ENCODE measurements around the gene TMX4.

The TMX4 gene

GRCh38 chr20:8019998-8020247 is 362 bp upstream of the TMX4 start:
- no peak for DNase-seq (ENCODE audit: low read depth in 1 of 2, low spot score in 1 of 2)

GRCh38 chr20:8018958-8019245 is 659 bp downstream of the TMX4 start:
- peak in 1 of 2 donors; percentile 41 for DNase-seq (ENCODE audit: low read depth in 1 of 2, low spot score in 1 of 2)

- no peak for DNase-seq (ENCODE audit: low read depth in 1 of 2, low spot score in 1 of 2)
These were observed 6.8 kb downstream of the TMX4 start for GRCh38 chr20:8012724-8013123.

- DNase-seq (ENCODE audit: low read depth in 1 of 2, low spot score in 1 of 2) = no peak
These were observed 10.8 kb downstream of the TMX4 start for GRCh38 chr20:8008733-8009132.

GRCh38 chr20:8007490-8007889 is 12.1 kb downstream of the TMX4 start:
- DNase-seq (ENCODE audit: low read depth in 1 of 2, low spot score in 1 of 2) = no peak

- DNase-seq (ENCODE audit: low read depth in 1 of 2, low spot score in 1 of 2) = no peak
These were observed 13.8 kb downstream of the TMX4 start for GRCh38 chr20:8005575-8006366.

- no peak for DNase-seq (ENCODE audit: low read depth in 1 of 2, low spot score in 1 of 2)
These were observed 14.5 kb downstream of the TMX4 start for GRCh38 chr20:8005033-8005432.

GRCh38 chr20:8002056-8002455 is 17.5 kb downstream of the TMX4 start:
- DNase-seq (ENCODE audit: low read depth in 1 of 2, low spot score in 1 of 2) = no peak

GRCh38 chr20:8000796-8001195 is 18.8 kb downstream of the TMX4 start:
- DNase-seq (ENCODE audit: low read depth in 1 of 2, low spot score in 1 of 2) = no peak

- DNase-seq (ENCODE audit: low read depth in 1 of 2, low spot score in 1 of 2) = no peak
These were observed 22.7 kb downstream of the TMX4 start for GRCh38 chr20:7996898-7997297.

- no peak for DNase-seq (ENCODE audit: low read depth in 1 of 2, low spot score in 1 of 2)
These were observed 24.8 kb downstream of the TMX4 start for GRCh38 chr20:7994809-7995208.

GRCh38 chr20:7993703-7994102 is 25.9 kb downstream of the TMX4 start:
- DNase-seq (ENCODE audit: low read depth in 1 of 2, low spot score in 1 of 2) = no peak

- no peak for DNase-seq (ENCODE audit: low read depth in 1 of 2, low spot score in 1 of 2)
These were observed 26.3 kb downstream of the TMX4 start for GRCh38 chr20:7993238-7993637.

GRCh38 chr20:7990385-7990784 is 29.2 kb downstream of the TMX4 start:
- no peak for DNase-seq (ENCODE audit: low read depth in 1 of 2, low spot score in 1 of 2)

- DNase-seq (ENCODE audit: low read depth in 1 of 2, low spot score in 1 of 2) = no peak
These were observed 30.2 kb downstream of the TMX4 start for GRCh38 chr20:7989379-7989778.

GRCh38 chr20:7985916-7986315 is 33.6 kb downstream of the TMX4 start:
- no peak for DNase-seq (ENCODE audit: low read depth in 1 of 2, low spot score in 1 of 2)

GRCh38 chr20:7984192-7984591 is 35.4 kb downstream of the TMX4 start:
- no peak for DNase-seq (ENCODE audit: low read depth in 1 of 2, low spot score in 1 of 2)

- DNase-seq (ENCODE audit: low read depth in 1 of 2, low spot score in 1 of 2) = no peak
These were observed 38.2 kb downstream of the TMX4 start for GRCh38 chr20:7981374-7981773.

GRCh38 chr20:7980332-7981046 is 39.1 kb downstream of the TMX4 start:
- no peak for DNase-seq (ENCODE audit: low read depth in 1 of 2, low spot score in 1 of 2)

- no peak for DNase-seq (ENCODE audit: low read depth in 1 of 2, low spot score in 1 of 2)
These were observed 41.9 kb downstream of the TMX4 start for GRCh38 chr20:7977709-7978108.

GRCh38 chr20:7975851-7976414 is 43.6 kb downstream of the TMX4 start:
- no peak for DNase-seq (ENCODE audit: low read depth in 1 of 2, low spot score in 1 of 2)

- no peak for DNase-seq (ENCODE audit: low read depth in 1 of 2, low spot score in 1 of 2)
These were observed 44.7 kb downstream of the TMX4 start for GRCh38 chr20:7974785-7975435.

Measured in activated CD4-positive, alpha-beta T cell treated with anti-CD3 and anti-CD28 coated beads, Interleukin-2, amount 50 U/mL, for 24 hours (primary cell).